GM12892 (cell line): ENCODE data around the gene ANGPTL8.

Source experiments
- POLR2A ChIP-seq: IDR thresholded peaks from 2 replicates; pipeline ENCODE4 v1.6.1; 2011; ENCODE audit warnings: low read depth, low read length, control low read depth
- POLR2AphosphoS5 ChIP-seq: IDR thresholded peaks from 2 replicates; pipeline ENCODE4 v1.6.1; 2011; ENCODE audit warnings: low read depth, low read length, control low read depth

- TF ChIP-seq POLR2A (no peak), POLR2AphosphoS5 (no peak)
Observed at GRCh38 chr19:11291415-11291814, 52.0 kb downstream of the ANGPTL8 start.
